HepG2 (cell line): Measurements from ENCODE around the gene KCNE4. TPM values are rescaled to one million over a fixed set of nuclear protein-coding genes. Genes with fewer than 3 reads are reported as not detected.
A peak's percentile ranks its signal among the peaks of the same experiment; 100 is the strongest.

ENCODE experiments used
- ATAC-seq: fragments of 200-7000 bp; cut with Tn5 transposase; 3 replicates; pipeline ENCODE4 v1.9.1; 2020; ENCODE audit warnings: mild to moderate bottlenecking, moderate library complexity
- BruUV-seq: library from RNA; stranded (reverse); fragments of 400-500 nt; replicated peaks from 2 replicates; lab custom pipeline; 2021; lab: Mats Ljungman, UMichigan
- CTCF ChIA-PET: fragments of 300-600 bp; formaldehyde crosslinking; extraction: SDS; loops from one replicate; lab custom pipeline; 2021; ENCODE audit warnings: low total read pairs, inconsistent platforms, low intra/inter-chr PET ratio; lab: Yijun Ruan, JAX
- POLR2A ChIA-PET: fragments of 350-600 bp; sonication (Branson Sonifier 250); formaldehyde crosslinking; loops from one replicate; lab custom pipeline; 2020; ENCODE audit warnings: antibody characterized with exemption, inconsistent platforms; lab: Yijun Ruan, JAX
- DNase-seq: peaks from one replicate; pipeline ENCODE4 v3.0.0-alpha.2; 2015; ENCODE audit warnings: low spot score
- FAIRE-seq: peaks from 3 replicates; lab custom pipeline; 2011; peaks lifted over from hg19 to GRCh38; lab: Jason Lieb, UNC
- H2AFZ ChIP-seq: one replicate; pipeline ENCODE4 v1.6.1; 2011; ENCODE audit warnings: low read length, inconsistent platforms
- H3K27ac ChIP-seq: fragments of 300-600 bp; 3 replicates; pipeline ENCODE4 v1.8.0; 2011; ENCODE audit warnings: mixed run types, mild to moderate bottlenecking, mixed read lengths, low read length, inconsistent platforms; ENCODE audit not compliant: insufficient read depth; ENCODE audit errors: extremely low read length
- H3K27me3 ChIP-seq, 2 experiments: fragments of 200-600 bp in 1 of 2; 2 replicates in 1 of 2; 3 replicates in 1 of 2; pipeline versions ENCODE4 v1.6.0 to v1.8.0; 2011; ENCODE audit warnings: low read length in 2 of 2, mild to moderate bottlenecking in 2 of 2, moderate library complexity in 2 of 2, inconsistent platforms in 1 of 2; ENCODE audit not compliant: insufficient read depth in 2 of 2, control insufficient read depth in 1 of 2
- H3K36me3 ChIP-seq, 2 experiments: fragments of 200-600 bp in 1 of 2; replicated peaks in 1 of 2; 2 replicates in 1 of 2; 3 replicates in 1 of 2; pipeline versions ENCODE4 v1.5.1 to v1.8.0; 2011; ENCODE audit warnings: low read length in 2 of 2, inconsistent platforms in 1 of 2; ENCODE audit not compliant: insufficient read depth in 2 of 2, control insufficient read depth in 1 of 2
- H3K4me1 ChIP-seq: 2 replicates; pipeline ENCODE4 v1.5.1; 2012; ENCODE audit warnings: low read length, inconsistent platforms; ENCODE audit not compliant: insufficient read depth
- H3K4me2 ChIP-seq: 2 replicates; pipeline ENCODE4 v1.6.0; 2011; ENCODE audit warnings: low read depth, low read length, inconsistent platforms
- H3K4me3 ChIP-seq, 3 experiments: fragments of 200-600 bp in 1 of 3; sonication (generic), shearing (Covaris generic) in 1 of 3; replicated peaks in 1 of 3; 2 replicates each; pipeline ENCODE4 v1.5.1; 2011 to 2016; ENCODE audit warnings: low read length in 3 of 3, inconsistent platforms in 2 of 3, low read depth in 2 of 3, mild to moderate bottlenecking in 2 of 3, control low read depth in 1 of 3, mixed read lengths in 1 of 3; ENCODE audit not compliant: insufficient read depth in 1 of 3
- H3K79me2 ChIP-seq: one replicate; pipeline ENCODE4 v1.6.1; 2011; ENCODE audit warnings: low read length, inconsistent platforms; ENCODE audit not compliant: insufficient read depth
- H3K9ac ChIP-seq: 2 replicates; pipeline ENCODE4 v1.6.0; 2011; ENCODE audit warnings: mild to moderate bottlenecking, low read depth, low read length, inconsistent platforms; ENCODE audit not compliant: insufficient read depth
- H3K9me3 ChIP-seq: 2 replicates; pipeline ENCODE4 v1.5.1; 2012; ENCODE audit warnings: mild to moderate bottlenecking, low read length
- H4K20me1 ChIP-seq: 2 replicates; pipeline ENCODE4 v1.6.0; 2011; ENCODE audit warnings: inconsistent platforms, mild to moderate bottlenecking, low read length, moderate library complexity; ENCODE audit not compliant: insufficient read depth
- MLXIP ChIP-seq: sonication (generic); formaldehyde crosslinking; IDR thresholded peaks from 2 replicates; pipeline ENCODE4 v1.9.0; 2021; ENCODE audit warnings: missing genetic modification reagents, borderline replicate concordance
- NFE2L2 ChIP-seq: fragments of 150-350 bp; IDR thresholded peaks from 2 replicates; pipeline ENCODE4 v1.6.1; 2014; ENCODE audit warnings: low read length
- PBX3 ChIP-seq: sonication (generic); formaldehyde crosslinking; IDR thresholded peaks from 2 replicates; pipeline ENCODE4 v1.8.1; 2023; ENCODE audit warnings: missing genetic modification reagents, inconsistent platforms, borderline replicate concordance
- TEF ChIP-seq: sonication (generic); formaldehyde crosslinking; IDR thresholded peaks from 2 replicates; pipeline ENCODE4 v1.5.0; 2020; ENCODE audit warnings: missing genetic modification reagents
- TFDP2 ChIP-seq: sonication (generic); formaldehyde crosslinking; IDR thresholded peaks from 2 replicates; pipeline ENCODE4 v1.4.0; 2020; ENCODE audit warnings: missing genetic modification reagents
- ZBTB25 ChIP-seq: IDR thresholded peaks from 2 replicates; pipeline ENCODE4 v1.6.1; 2018; ENCODE audit warnings: missing genetic modification reagents
- WGBS: methylation state at CpG from one replicate; pipeline ENCODE4 v1.1.6; 2017; ENCODE audit warnings: low lambda C conversion rate; 5-methylcytosine and 5-hydroxymethylcytosine counted together
- in situ Hi-C: cut with HindIII; loops from 2 replicates; pipeline ENCODE4 v1.10.0; 2017; ENCODE audit warnings: low pct_unique_long_range_greater_than_20kb; ENCODE audit not compliant: extremely low pct_ligation_motif_present
- intact Hi-C: fragments of 100-400 bp; cut with micrococcal nuclease; formaldehyde crosslinking; loops from one replicate; pipeline ENCODE4 v1.10.0; 2022; ENCODE audit not compliant: unreplicated experiment
- polyA plus RNA-seq, 8 experiments: library from polyadenylated mRNA; depleted of rRNA in 3 of 8; stranded (reverse) in 7 of 8; unstranded in 1 of 8; fragments of >200 nt; fragmentation: Illumina TruSeq in 4 of 8; extraction: Trizol in 4 of 8; gene quantifications; 2 replicates each; pipeline versions ENCODE4 v1.2.1 to v1.2.3, GENCODE V29; 2011 to 2016; ENCODE audit warnings: low read depth in 4 of 8, missing spikeins in 1 of 8, mixed read lengths in 1 of 8; ENCODE audit not compliant: insufficient read depth in 1 of 8
- total RNA-seq, 5 experiments: library from RNA; depleted of rRNA; stranded (reverse); fragments of >200 nt; fragmentation: Illumina TruSeq; extraction: Trizol; gene quantifications; 2 replicates each; pipeline ENCODE4 v1.2.3, GENCODE V29; 2016; ENCODE audit warnings: low read depth in 1 of 5

Gene KCNE4
- total and polyA plus RNA-seq, 2 of the 13 experiments (the other 11 are each of a cell fraction or from before 2014, with no cell fraction given) = not detected

GRCh38 chr2:223042704-223043118, 9.3 kb upstream of the KCNE4 start:
- H3K27me3 ChIP-seq = no peaks in the 10 kb centered on the region; a peak in 1 of 5 replicates
- FAIRE-seq (no peak), DNase-seq (no peak), ATAC-seq (no peak)
- peak; percentile 36; the same call in 1 of the 2 replicates for TF ChIP-seq NFE2L2
- no peak for TF ChIP-seq PBX3 (CRISPR knock-in tag)
- CTCF ChIA-PET = no interaction called here
- H4K20me1 ChIP-seq = no peaks in the 10 kb centered on the region
- in situ Hi-C loops (no loop called here), intact Hi-C loops (no loop called here)
- H3K27ac ChIP-seq = no peak overlapping the region
- POLR2A ChIA-PET = no interaction called here
- no peaks in the 10 kb centered on the region for H3K79me2 ChIP-seq
- H3K4me3 ChIP-seq = no peak overlapping the region
- no peak overlapping the region for H3K9ac ChIP-seq
- H3K9me3 ChIP-seq = no peaks in the 10 kb centered on the region
- no peaks in the 10 kb centered on the region for H3K36me3 ChIP-seq
- WGBS = 0% methylated on average over 1 of the region's 1 CpG
- H3K4me1 ChIP-seq = no peaks in the 10 kb centered on the region
- no TSS peak for BruUV-seq
- no peak overlapping the region for H2AFZ ChIP-seq
- H3K4me2 ChIP-seq = no peak overlapping the region

GRCh38 chr2:223043164-223043941, 8.6 kb upstream of the KCNE4 start:
- Histone ChIP-seq H3K4me3 (no peak overlapping the region), H3K27ac (no peak overlapping the region), H3K27me3 (no peaks in the 10 kb centered on the region; a peak in 1 of 5 replicates), H4K20me1 (no peaks in the 10 kb centered on the region), H3K79me2 (no peaks in the 10 kb centered on the region), H2AFZ (no peak overlapping the region), H3K36me3 (no peaks in the 10 kb centered on the region), H3K4me2 (no peak overlapping the region), H3K4me1 (no peaks in the 10 kb centered on the region), H3K9me3 (no peaks in the 10 kb centered on the region), H3K9ac (no peak overlapping the region)
- no peak for ATAC-seq
- ChIA-PET CTCF (no interaction called here), POLR2A (no interaction called here)
- 2% methylated on average over 7 of the region's 7 CpGs for WGBS
- FAIRE-seq = no peak
- no peak for DNase-seq
- intact Hi-C loops (no loop called here), in situ Hi-C loops (no loop called here)
- BruUV-seq = no TSS peak
- no peak for TF ChIP-seq ZBTB25 (CRISPR knock-in tag)
- TF ChIP-seq TEF (CRISPR knock-in tag) = no peak
- TF ChIP-seq TFDP2 (CRISPR knock-in tag) = no peak
- TF ChIP-seq MLXIP (CRISPR knock-in tag) = no peak
